Daoy (cell line): ENCODE data around the gene GRIP2. TPM values are rescaled to one million over a fixed set of nuclear protein-coding genes. Genes with fewer than 3 reads are reported as not detected.

Experiments
- DNase-seq: peaks from one replicate; pipeline ENCODE4 v3.0.0-alpha.2; 2015; ENCODE audit warnings: low read depth
- total RNA-seq: library from RNA; depleted of rRNA; stranded (reverse); fragments of >200 nt; shearing (Covaris generic); gene quantifications from 2 replicates; pipeline ENCODE4 v1.2.3, GENCODE V29; 2014

The GRIP2 gene
- total RNA-seq, 1 experiment from 2014 or later = not detected

- DNase-seq = peak; percentile 32
Measured at GRCh38 chr3:14467814-14468620, 72.1 kb downstream of the GRIP2 start.

DNA sequence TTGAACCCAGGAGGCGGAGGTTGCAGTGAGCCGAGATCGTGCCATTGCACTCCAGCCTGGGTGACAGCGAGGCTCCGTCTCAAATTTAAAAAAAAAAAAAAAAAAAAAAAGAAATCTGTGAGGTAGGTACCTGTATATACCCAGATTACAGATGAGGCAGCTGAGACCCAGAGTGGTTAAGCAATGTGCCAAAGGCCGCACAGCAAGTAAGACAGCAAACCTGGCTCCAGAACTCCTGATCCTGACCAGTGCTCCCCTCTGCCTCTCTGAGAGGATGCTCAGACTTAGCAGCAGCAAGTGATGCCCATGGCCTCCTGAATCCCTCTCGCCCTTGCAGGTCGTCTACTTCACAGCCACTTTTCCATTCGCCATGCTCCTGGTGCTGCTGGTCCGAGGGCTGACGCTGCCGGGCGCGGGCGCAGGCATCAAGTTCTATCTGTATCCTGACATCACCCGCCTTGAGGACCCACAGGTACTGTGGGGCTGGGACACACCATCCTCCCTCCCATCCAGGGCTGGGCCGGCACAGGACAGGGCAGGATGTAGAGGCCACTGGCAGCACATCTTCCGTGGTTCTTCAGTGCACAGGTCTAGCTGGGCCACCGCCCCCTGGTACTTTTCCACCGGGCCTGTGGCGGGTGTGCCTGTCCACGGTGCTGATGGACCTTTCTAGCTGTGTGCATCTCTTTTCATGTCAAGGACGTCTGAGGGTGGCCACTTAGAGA lies 73.8 kb downstream of the GRIP2 start:
- DNase-seq = no peak

DNA sequence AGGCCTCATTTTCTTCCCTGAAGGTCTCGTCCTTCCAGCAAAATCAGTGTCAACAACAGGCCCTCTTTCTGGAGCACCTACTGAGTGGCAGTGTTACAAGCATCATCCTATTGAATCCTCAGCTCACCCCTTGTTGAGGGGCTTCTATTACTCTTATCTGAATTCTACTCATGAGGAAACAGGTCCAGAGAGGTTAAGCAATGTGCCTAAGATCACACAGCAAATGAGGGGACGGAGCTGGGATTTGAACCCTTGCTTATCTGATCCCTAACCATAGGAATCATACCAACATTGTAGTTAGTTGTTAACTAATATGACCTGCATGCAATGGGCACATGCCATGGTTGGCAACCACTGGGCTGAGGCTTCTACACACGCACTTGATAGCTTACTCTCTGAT lies 74.7 kb downstream of the GRIP2 start:
- no peak for DNase-seq

DNA sequence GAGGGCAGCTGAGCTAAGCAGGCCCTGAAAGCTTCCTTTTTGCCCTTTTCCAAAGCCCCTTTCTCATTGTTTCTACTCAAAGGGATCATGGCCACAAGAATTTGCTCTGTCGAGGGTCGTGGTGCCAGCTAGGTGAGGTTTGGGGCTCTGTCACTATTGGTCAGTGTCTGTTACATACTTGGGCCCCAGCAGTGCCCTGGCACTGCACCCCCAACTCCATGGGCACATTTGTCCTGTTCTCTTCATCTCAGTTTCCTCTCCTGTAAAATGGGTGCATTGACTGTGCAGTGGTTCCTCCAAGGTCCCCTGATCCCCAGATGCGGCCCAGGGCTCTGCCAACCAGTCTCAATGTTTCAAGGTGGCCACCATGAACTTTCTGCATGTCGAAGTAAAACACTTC lies 75.6 kb downstream of the GRIP2 start:
- DNase-seq = no peak

DNA sequence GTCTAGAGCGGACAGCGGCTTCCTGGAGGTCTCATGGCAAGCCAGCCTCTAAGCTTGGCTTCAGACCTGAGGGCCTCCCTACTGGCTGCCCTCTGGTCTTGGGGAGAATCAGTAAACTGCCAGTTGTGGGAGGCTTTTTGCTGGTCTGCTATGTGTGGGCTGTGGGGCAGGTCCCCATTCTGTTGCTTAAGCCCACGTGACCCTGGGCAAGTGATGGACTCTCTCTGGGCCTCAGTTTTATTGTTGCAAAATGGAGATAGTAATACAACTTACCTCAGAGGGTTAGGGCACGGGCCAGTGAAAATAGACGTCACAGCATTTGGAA lies 76.0 kb downstream of the GRIP2 start:
- DNase-seq = no peak

- DNase-seq = no peak
Measured at GRCh38 chr3:14463330-14464140, 76.6 kb downstream of the GRIP2 start.

- DNase-seq = no peak
Measured at GRCh38 chr3:14462738-14463137, 77.4 kb downstream of the GRIP2 start.

DNA sequence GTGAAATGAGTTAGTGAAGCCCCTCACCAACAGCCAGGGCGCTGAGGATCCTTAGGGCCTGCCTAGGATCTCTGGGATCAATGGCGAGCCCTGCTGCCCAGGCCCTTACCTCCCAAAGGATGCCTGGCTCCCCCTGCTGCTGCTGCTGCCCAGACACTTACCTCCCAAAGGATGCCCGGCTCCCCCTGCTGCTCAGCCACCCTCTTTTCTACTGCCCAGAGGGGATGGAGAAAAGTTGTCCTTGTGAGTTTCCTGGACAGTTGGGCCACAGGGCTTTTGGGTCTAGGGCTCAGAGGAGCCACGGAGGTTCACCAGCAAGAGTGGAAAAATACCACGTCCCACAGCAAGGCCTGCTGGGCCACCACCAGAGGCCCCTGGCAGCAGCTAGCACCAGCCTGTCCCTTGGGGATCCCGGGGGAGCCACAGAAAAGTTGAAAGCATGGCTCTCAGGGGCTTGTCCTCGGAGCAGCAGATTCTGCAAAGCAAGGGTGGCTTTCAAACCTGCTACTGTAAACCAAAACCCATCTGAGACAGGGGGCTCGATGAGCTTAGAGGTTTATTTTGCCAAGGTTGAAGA lies 78.3 kb downstream of the GRIP2 start:
- peak; percentile 59 for DNase-seq

DNA sequence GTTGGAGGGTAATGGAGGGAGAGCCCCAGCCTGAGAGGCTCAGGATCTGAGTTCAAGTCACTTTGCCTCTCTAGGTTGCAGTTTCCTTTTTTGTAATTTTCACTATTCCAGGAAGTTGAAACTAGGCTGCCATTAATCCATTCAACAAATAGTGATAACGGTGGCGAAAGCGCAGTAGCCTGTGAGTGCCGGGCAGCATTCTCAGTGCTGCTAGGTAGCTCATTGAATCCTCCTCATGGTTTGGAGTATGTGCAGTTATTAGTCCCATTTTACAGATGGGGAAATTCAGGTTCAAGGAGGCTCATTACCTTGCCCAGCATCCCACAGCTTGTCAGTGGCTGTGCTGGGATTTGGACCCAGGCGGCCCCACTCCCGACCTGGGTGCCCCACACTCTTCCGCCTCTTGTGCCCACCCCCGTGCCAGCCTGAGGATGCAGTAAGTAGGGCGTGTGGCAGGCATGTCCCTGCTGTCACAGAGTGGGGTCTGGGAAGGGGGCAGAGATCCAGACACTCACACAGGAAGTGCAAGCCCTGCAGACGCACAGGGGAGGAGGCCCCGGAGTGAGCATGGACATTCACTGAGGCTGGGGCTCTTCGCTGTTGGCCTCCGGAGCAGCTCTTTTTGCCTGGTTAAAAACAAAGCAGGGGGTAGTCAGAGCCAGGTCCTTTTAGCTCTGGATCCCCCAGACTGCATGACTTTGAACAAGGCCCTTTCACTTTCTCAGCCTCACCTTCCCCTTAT lies 79.0 kb downstream of the GRIP2 start:
- no peak for DNase-seq

GRCh38 chr3:14460342-14461005 lies 79.7 kb downstream of the GRIP2 start:
- DNase-seq = peak; percentile 79

GRCh38 chr3:14459787-14460186 lies 80.4 kb downstream of the GRIP2 start:
- DNase-seq = no peak

DNA sequence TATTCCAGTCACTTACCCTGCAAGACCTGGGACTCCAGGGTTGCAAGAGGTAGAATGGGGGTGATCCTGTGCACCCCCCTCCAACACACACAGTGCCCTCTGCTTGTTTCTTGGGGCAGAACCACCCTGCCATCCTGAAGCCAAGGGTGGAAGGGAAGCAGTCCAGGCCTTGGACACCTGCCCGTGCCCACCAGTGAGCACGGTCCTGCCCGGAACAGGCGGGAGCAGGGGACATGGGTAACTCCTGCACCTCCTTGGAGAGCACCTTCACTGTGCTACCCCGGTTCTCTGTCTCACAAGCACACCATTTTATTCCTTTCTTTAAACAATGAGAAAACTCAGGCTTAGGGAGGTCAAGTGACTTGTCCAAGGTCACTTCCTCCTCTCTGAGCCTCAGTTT lies 80.8 kb downstream of the GRIP2 start:
- no peak for DNase-seq

DNA sequence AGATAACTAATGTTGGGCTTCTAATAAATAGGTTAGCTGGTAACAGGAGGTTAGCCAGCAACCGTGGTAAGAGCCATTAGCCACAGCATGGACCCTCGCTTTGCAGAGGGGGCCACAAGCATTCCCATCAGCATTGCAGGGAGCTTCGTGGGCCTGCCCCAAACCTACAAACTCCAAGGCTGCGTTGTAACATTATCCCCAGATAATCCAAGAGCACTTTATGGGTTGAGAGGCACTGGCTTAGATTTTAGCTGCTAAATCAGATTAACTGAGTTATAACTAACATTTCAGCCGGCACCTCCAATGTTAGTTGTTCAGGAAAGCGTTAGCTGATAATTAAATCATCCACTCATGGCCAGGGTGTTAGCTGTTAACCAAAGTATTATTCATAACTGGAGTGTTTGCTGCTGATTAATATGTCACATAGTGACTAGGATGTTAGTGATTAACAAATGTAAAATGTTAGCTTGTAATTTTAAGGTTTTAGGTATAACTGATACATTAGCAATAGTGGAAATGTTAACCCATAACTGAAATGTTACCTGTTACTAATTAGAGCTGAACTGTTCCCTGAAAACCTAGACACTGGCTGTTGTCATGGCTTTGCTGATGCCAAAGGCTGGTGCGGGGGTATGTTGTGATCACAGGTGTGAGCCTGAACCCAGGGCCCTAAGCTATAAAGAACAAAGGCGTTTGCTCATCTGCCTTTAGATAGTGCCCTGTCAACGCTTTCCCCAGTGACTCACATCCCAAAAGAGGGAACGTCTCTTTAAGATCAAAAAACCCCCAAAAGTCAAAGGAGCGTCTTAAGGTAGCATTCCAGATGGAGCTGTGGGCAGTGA lies 81.5 kb downstream of the GRIP2 start:
- DNase-seq = no peak

DNA sequence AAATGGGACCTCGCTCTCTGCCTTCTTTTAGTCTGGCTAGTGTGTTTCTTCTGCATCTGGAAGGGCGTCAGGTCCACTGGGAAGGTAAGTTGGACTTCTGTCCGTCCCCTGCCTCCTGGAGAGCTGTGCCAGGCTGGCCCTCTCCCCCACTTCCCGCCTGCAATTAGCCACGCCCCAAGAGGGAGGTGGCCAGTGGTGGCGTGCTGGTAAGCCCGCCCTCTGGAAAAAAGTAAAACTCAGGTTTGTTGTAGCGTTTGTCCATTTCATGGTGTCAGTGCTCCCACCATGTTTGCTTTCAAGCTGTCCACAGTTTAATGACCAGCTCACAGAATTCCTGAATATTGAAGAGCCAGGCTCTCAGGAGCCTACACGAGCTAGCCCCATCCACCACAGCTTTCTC lies 82.1 kb downstream of the GRIP2 start:
- peak; percentile 45 for DNase-seq

GRCh38 chr3:14457481-14457880 lies 82.7 kb downstream of the GRIP2 start:
- no peak for DNase-seq

GRCh38 chr3:14456794-14457193 lies 83.3 kb downstream of the GRIP2 start:
- no peak for DNase-seq

GRCh38 chr3:14455571-14456317 lies 84.4 kb downstream of the GRIP2 start:
- no peak for DNase-seq

GRCh38 chr3:14454639-14455310 lies 85.4 kb downstream of the GRIP2 start:
- DNase-seq = no peak
